Astrocyte (in vitro differentiated cells and primary cell): ENCODE data around the gene SPP2.

Experiments used
- CTCF ChIP-seq: IDR thresholded peaks from 2 replicates; pipeline ENCODE4 v1.5.1; 2011; ENCODE audit warnings: low read depth, mild to moderate bottlenecking, inconsistent platforms, low read length, moderate library complexity; ENCODE audit not compliant: insufficient read depth
- EZH2 ChIP-seq: IDR thresholded peaks from 2 replicates; pipeline ENCODE4 v1.6.1; 2012; ENCODE audit warnings: mild to moderate bottlenecking, low read length, inconsistent platforms; ENCODE audit not compliant: insufficient read depth

GRCh38 chr2:234121999-234122398 lies 71.5 kb downstream of the SPP2 start:
- no peak for TF ChIP-seq EZH2
- no peak for TF ChIP-seq CTCF
